Measurements from ENCODE around the gene RBM20. TPM values are rescaled to one million over a fixed set of nuclear protein-coding genes. Genes with fewer than 3 reads are reported as not detected.

Gene RBM20
- total RNA-seq, 1 experiment from 2014 or later = 0.11 TPM

GRCh38 chr10:110815354-110816004 lies 171.3 kb downstream of the RBM20 start:
- BruUV-seq (replicated peaks) = no TSS peak
- Histone ChIP-seq H4K20me1 (ENCODE audit: insufficient read depth) (no peaks in the 10 kb centered on the region), H3F3A (ENCODE audit: insufficient read depth, low read depth) (no peaks in the 10 kb centered on the region), H3K36me3 (ENCODE audit: low read depth) (no peaks in the 10 kb centered on the region), H3K9me2 (ENCODE audit: insufficient read depth) (no peaks in the 10 kb centered on the region), H2AFZ (no peak overlapping the region), H3K4me2 (no peak overlapping the region), H3K27ac (no peak overlapping the region), H3K4me1 (replicated peaks; ENCODE audit: insufficient read depth) (peaks cover 12% of the 10 kb centered on the region), H3K27me3 (ENCODE audit: insufficient read depth, low read depth) (no peaks in the 10 kb centered on the region; the same call in 1 of the 2 replicates), H3K79me2 (ENCODE audit: low read depth) (no peaks in the 10 kb centered on the region), H3K4me3 (no peak overlapping the region), H3K9me3 (ENCODE audit: insufficient read depth, low read depth) (no peaks in the 10 kb centered on the region)
- no peak for DNase-seq
- intact Hi-C loops (cut with micrococcal nuclease; ENCODE audit: unreplicated experiment) = loop anchor here (5.0 kb wide), 1 partner anchor 57 kb away; the partner anchor contains the start of gene PDCD4
- ChIA-PET POLR2A (ENCODE audit: unreplicated experiment) (no interaction called here), CTCF (no interaction called here)
- no peak for TF ChIP-seq CTCF (conservative IDR thresholded peaks at IDR 0.05)
- TF ChIP-seq EZH2 (IDR thresholded peaks at IDR 0.05; ENCODE audit: low read depth) = no peak

- no peaks in the 10 kb centered on the region for H3F3A ChIP-seq (ENCODE audit: insufficient read depth, low read depth)
- H3K36me3 ChIP-seq (ENCODE audit: low read depth) = no peaks in the 10 kb centered on the region
- POLR2A ChIA-PET (ENCODE audit: unreplicated experiment) = no interaction called here
- no peak overlapping the region for H3K4me2 ChIP-seq
- no peak overlapping the region for H3K4me3 ChIP-seq
- DNase-seq = no peak
- CTCF ChIA-PET = no interaction called here
- TF ChIP-seq EZH2 (IDR thresholded peaks at IDR 0.05; ENCODE audit: low read depth) (no peak), CTCF (conservative IDR thresholded peaks at IDR 0.05) (no peak)
- H3K27me3 ChIP-seq (ENCODE audit: insufficient read depth, low read depth) = no peaks in the 10 kb centered on the region; the same call in 1 of the 2 replicates
- no peak overlapping the region for H3K27ac ChIP-seq
- no peak overlapping the region for H2AFZ ChIP-seq
- H3K9me3 ChIP-seq (ENCODE audit: insufficient read depth, low read depth) = no peaks in the 10 kb centered on the region
- H4K20me1 ChIP-seq (ENCODE audit: insufficient read depth) = no peaks in the 10 kb centered on the region
- no TSS peak for BruUV-seq (replicated peaks)
- no peaks in the 10 kb centered on the region for H3K79me2 ChIP-seq (ENCODE audit: low read depth)
- H3K4me1 ChIP-seq (replicated peaks; ENCODE audit: insufficient read depth) = peaks cover 12% of the 10 kb centered on the region
- H3K9me2 ChIP-seq (ENCODE audit: insufficient read depth) = no peaks in the 10 kb centered on the region
- intact Hi-C loops (cut with micrococcal nuclease; ENCODE audit: unreplicated experiment) = loop anchor here (5.0 kb wide), 1 partner anchor 55 kb away; the partner anchor contains the start of gene PDCD4
Observed at GRCh38 chr10:110817614-110818013, 173.5 kb downstream of the RBM20 start.

- DNase-seq = peak; percentile 31 to 72
- H3K4me1 ChIP-seq (replicated peaks; ENCODE audit: insufficient read depth) = peaks cover 12% of the 10 kb centered on the region
- H4K20me1 ChIP-seq (ENCODE audit: insufficient read depth) = no peaks in the 10 kb centered on the region
- H3K27me3 ChIP-seq (ENCODE audit: insufficient read depth, low read depth) = no peaks in the 10 kb centered on the region; the same call in 1 of the 2 replicates
- no peak overlapping the region for H2AFZ ChIP-seq
- H3K27ac ChIP-seq = no peak overlapping the region
- no TSS peak for BruUV-seq (replicated peaks)
- H3K4me2 ChIP-seq = peak overlapping the region; percentile 40; the same call in 1 of the 2 replicates
- no peaks in the 10 kb centered on the region for H3K36me3 ChIP-seq (ENCODE audit: low read depth)
- intact Hi-C loops (cut with micrococcal nuclease; ENCODE audit: unreplicated experiment) = loop anchor here (5.0 kb wide), 1 partner anchor 54 kb away; the partner anchor contains the start of gene PDCD4
- H3K9me3 ChIP-seq (ENCODE audit: insufficient read depth, low read depth) = no peaks in the 10 kb centered on the region
- no peaks in the 10 kb centered on the region for H3F3A ChIP-seq (ENCODE audit: insufficient read depth, low read depth)
- no peaks in the 10 kb centered on the region for H3K9me2 ChIP-seq (ENCODE audit: insufficient read depth)
- TF ChIP-seq EZH2 (IDR thresholded peaks at IDR 0.05; ENCODE audit: low read depth) = no peak
- TF ChIP-seq CTCF (conservative IDR thresholded peaks at IDR 0.05) = no peak
- H3K4me3 ChIP-seq = no peak overlapping the region
- no peaks in the 10 kb centered on the region for H3K79me2 ChIP-seq (ENCODE audit: low read depth)
- ChIA-PET POLR2A (ENCODE audit: unreplicated experiment) (interaction anchor here (0.5 to 0.7 kb wide), 3 partner anchors 9 to 513 kb away, joined by 3 to 6 read pairs (median 3); no protein-coding TSS in a partner anchor), CTCF (interaction anchor here (0.5 to 0.8 kb wide), 2 partner anchors 80 to 562 kb away, joined by 6 to 8 read pairs; no protein-coding TSS in a partner anchor)
Observed at GRCh38 chr10:110818311-110819256, 174.4 kb downstream of the RBM20 start.

Data from PC-9 (cell line).